OCI-M2 (cell line): ENCODE results near the gene CCDC40.

ENCODE experiments used
- DNase-seq: peaks from one replicate; lab custom pipeline; 2025; ENCODE audit not compliant: unreplicated experiment; lab: John Stamatoyannopoulos, UW

The CCDC40 gene

DNA sequence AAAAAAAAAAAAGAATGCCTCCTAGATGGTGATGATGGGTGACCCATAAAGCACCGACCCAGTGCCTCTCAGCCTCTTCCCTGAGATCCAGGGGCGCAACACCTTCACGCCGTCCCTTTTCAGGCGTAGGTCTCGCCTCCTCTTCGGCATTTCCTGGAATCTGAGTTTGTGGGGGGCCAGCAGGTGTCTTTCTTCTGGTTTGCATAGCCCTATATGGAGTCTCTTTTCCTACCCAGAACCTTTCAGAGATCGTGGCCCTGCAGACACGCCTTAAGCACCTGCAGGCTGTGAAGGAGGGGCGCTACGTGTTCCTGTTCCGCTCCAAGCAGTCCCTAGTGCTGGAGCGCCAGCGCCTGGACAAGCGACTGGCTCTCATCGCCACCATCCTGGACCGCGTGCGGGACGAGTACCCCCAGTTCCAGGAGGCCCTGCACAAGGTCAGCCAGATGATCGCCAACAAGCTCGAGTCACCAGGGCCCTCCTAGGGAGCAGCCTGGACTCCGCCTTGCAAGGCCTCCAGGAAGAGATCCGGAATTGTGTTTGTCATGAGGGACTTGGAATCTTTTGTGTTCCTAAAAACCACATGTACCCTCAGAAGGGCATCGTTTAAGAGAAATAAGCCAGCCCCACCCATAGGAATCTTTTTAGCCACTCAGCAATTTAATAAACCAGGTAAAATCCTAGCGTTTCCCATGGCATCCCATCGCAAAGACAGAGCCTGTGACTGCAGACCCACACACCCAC lies 63.0 kb downstream of the CCDC40 start:
- no peak for DNase-seq

DNA sequence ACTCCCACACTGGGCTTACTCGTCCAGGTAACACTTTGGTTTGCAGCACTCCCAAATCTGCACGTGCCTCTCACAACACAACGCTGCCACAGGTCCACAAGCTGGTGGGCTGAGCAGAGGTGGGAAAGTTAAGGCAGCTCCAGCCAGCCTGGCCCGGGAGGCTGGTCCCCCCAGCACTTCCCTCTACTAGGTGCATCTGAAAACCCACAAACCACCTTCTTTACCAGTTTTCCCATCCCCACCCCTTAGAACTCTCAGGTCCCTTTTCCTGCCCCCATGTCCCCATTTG lies 63.5 kb downstream of the CCDC40 start:
- no peak for DNase-seq

DNA sequence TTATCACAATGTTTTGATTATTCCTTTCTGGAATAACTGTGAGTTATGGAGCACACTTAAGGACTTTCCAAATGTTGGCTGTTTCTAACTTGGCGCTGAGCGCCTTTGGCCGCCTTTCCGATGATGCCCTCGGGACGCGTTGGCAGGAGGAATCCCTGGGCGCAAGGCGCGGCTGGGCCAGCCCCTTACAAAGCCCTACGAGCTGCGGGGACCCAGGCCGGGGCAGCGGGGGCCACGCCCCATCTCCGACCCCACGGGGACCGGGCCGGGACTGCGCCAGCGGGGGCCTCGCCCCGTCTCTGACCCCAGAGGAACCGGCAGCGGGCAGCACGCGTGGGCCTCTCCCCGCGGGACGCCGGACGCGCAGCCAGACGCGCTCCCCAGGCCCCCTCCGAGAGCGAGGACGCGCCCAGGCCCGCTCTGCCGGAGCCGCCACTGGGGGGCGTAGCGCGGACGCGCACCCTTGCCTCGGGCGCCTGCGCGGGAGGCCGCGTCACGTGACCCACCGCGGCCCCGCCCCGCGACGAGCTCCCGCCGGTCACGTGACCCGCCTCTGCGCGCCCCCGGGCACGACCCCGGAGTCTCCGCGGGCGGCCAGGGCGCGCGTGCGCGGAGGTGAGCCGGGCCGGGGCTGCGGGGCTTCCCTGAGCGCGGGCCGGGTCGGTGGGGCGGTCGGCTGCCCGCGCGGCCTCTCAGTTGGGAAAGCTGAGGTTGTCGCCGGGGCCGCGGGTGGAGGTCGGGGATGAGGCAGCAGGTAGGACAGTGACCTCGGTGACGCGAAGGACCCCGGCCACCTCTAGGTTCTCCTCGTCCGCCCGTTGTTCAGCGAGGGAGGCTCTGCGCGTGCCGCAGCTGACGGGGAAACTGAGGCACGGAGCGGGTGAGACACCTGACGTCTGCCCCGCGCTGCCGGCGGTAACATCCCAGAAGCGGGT lies 64.8 kb downstream of the CCDC40 start, which contains the start of gene GAA:
Gene GAA, plus strand, starts transcription at position 571 of the 935 bp plus-strand sequence. CDS start 3,006 bp downstream, outside the sequence.
- DNase-seq = peak; percentile 37

DNA sequence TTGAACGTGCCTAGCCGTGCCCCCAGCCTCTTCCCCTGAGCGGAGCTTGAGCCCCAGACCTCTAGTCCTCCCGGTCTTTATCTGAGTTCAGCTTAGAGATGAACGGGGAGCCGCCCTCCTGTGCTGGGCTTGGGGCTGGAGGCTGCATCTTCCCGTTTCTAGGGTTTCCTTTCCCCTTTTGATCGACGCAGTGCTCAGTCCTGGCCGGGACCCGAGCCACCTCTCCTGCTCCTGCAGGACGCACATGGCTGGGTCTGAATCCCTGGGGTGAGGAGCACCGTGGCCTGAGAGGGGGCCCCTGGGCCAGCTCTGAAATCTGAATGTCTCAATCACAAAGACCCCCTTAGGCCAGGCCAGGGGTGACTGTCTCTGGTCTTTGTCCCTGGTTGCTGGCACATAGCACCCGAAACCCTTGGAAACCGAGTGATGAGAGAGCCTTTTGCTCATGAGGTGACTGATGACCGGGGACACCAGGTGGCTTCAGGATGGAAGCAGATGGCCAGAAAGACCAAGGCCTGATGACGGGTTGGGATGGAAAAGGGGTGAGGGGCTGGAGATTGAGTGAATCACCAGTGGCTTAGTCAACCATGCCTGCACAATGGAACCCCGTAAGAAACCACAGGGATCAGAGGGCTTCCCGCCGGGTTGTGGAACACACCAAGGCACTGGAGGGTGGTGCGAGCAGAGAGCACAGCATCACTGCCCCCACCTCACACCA lies 65.7 kb downstream of the CCDC40 start:
- peak; percentile 8 for DNase-seq

DNA sequence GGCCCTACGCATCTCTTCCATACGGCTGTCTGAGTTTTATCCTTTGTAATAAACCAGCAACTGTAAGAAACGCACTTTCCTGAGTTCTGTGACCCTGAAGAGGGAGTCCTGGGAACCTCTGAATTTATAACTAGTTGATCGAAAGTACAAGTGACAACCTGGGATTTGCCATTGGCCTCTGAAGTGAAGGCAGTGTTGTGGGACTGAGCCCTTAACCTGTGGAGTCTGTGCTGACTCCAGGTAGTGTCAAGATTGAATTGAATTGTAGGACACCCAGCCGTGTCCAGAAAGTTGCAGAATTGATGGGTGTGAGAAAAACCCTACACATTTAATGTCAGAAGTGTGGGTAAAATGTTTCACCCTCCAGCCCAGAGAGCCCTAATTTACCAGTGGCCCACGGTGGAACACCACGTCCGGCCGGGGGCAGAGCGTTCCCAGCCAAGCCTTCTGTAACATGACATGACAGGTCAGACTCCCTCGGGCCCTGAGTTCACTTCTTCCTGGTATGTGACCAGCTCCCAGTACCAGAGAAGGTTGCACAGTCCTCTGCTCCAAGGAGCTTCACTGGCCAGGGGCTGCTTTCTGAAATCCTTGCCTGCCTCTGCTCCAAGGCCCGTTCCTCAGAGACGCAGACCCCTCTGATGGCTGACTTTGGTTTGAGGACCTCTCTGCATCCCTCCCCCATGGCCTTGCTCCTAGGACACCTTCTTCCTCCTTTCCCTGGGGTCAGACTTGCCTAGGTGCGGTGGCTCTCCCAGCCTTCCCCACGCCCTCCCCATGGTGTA lies 66.4 kb downstream of the CCDC40 start:
- no peak for DNase-seq

DNA sequence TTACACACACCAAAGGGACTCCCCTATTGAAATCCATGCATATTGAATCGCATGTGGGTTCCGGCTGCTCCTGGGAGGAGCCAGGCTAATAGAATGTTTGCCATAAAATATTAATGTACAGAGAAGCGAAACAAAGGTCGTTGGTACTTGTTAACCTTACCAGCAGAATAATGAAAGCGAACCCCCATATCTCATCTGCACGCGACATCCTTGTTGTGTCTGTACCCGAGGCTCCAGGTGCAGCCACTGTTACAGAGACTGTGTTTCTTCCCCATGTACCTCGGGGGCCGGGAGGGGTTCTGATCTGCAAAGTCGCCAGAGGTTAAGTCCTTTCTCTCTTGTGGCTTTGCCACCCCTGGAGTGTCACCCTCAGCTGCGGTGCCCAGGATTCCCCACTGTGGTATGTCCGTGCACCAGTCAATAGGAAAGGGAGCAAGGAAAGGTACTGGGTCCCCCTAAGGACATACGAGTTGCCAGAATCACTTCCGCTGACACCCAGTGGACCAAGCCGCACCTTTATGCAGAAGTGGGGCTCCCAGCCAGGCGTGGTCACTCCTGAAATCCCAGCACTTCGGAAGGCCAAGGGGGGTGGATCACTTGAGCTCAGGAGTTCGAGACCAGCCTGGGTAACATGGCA lies 67.1 kb downstream of the CCDC40 start:
- DNase-seq = no peak

DNA sequence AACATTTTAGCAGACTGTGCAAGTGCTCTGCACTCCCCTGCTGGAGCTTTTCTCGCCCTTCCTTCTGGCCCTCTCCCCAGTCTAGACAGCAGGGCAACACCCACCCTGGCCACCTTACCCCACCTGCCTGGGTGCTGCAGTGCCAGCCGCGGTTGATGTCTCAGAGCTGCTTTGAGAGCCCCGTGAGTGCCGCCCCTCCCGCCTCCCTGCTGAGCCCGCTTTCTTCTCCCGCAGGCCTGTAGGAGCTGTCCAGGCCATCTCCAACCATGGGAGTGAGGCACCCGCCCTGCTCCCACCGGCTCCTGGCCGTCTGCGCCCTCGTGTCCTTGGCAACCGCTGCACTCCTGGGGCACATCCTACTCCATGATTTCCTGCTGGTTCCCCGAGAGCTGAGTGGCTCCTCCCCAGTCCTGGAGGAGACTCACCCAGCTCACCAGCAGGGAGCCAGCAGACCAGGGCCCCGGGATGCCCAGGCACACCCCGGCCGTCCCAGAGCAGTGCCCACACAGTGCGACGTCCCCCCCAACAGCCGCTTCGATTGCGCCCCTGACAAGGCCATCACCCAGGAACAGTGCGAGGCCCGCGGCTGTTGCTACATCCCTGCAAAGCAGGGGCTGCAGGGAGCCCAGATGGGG lies 68.0 kb downstream of the CCDC40 start:
- DNase-seq = no peak

DNA sequence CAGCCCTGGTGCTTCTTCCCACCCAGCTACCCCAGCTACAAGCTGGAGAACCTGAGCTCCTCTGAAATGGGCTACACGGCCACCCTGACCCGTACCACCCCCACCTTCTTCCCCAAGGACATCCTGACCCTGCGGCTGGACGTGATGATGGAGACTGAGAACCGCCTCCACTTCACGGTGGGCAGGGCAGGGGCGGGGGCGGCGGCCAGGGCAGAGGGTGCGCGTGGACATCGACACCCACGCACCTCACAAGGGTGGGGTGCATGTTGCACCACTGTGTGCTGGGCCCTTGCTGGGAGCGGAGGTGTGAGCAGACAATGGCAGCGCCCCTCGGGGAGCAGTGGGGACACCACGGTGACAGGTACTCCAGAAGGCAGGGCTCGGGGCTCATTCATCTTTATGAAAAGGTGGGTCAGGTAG lies 68.5 kb downstream of the CCDC40 start:
- no peak for DNase-seq

DNA sequence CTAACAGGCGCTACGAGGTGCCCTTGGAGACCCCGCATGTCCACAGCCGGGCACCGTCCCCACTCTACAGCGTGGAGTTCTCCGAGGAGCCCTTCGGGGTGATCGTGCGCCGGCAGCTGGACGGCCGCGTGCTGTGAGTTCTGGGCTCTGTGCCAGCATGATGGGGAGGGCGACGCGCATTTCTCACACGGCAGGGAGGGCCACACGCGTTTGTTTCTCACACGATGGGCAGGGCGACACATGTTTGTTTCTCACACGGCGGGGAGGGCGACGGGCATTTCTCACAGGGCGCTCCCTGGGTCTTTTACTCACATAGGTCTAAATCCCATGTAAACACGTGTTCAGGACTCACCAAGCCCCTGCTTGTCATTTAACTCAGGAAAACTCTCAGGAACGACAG lies 69.3 kb downstream of the CCDC40 start:
- DNase-seq = no peak

DNA sequence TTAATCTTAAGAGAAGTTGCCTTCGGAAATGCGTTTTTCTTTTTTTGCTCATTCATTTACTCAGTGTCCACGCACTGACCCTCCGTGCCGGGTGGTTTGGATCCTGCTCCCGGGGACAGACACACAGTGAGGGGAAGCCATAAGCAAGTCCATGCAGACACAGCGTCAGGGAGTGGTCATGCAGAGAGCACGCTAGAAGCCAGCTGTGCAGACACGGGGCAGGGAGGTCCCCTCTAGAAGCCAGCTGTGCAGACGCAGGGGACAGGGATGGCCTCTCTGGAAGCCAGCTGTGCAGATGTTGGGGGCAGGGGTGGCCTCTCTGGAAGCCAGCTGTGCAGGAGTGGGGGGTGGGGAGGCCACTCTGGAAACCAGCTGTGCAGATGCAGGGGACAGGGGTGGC lies 69.7 kb downstream of the CCDC40 start:
- no peak for DNase-seq

DNA sequence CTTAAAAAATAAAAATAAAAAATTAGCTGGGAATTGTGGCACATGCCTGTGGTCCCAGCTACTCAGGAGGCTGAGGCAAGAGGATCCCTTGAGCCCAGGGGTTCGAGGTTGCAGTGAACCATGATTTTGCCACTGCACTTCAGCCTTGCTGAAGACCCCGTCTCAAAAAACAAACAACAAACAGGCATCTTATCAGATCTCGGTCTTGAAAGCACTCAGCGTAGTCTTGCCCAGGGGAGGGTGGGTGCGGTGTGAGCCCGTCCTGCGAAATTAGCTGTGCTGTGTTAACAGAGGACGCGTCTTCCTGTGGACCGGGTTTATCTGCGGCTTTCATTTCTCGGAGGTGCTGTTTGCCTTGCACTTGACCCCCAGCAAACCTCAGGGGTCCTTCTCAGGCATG lies 70.3 kb downstream of the CCDC40 start:
- DNase-seq = no peak

DNA sequence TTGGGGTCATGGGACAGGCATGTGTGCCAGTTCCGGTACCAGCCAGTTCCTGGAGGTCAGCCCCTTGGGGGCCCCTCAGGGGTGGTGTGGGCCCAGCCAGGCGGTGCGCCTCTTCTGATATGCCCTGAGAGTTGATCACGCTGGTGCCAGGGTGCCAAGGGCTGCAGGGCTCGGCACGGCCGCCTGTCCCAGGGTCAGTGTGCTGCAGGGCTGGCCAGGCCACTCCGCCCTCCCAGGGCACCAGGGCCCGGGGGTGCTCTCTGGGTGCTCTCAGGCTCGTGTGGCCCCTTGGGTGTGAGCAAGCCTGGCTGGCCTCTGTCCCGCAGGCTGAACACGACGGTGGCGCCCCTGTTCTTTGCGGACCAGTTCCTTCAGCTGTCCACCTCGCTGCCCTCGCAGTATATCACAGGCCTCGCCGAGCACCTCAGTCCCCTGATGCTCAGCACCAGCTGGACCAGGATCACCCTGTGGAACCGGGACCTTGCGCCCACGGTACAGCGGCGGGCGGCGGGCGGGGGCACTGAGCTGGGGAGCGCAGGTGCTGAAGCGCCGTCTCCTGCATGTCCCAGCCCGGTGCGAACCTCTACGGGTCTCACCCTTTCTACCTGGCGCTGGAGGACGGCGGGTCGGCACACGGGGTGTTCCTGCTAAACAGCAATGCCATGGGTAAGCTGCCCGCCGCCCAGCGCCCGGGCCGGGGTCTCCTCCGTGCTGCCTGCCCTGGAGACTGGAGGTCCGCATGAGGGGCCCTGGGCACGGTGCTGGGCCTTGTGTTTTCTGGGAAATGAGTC lies 71.0 kb downstream of the CCDC40 start:
- no peak for DNase-seq

DNA sequence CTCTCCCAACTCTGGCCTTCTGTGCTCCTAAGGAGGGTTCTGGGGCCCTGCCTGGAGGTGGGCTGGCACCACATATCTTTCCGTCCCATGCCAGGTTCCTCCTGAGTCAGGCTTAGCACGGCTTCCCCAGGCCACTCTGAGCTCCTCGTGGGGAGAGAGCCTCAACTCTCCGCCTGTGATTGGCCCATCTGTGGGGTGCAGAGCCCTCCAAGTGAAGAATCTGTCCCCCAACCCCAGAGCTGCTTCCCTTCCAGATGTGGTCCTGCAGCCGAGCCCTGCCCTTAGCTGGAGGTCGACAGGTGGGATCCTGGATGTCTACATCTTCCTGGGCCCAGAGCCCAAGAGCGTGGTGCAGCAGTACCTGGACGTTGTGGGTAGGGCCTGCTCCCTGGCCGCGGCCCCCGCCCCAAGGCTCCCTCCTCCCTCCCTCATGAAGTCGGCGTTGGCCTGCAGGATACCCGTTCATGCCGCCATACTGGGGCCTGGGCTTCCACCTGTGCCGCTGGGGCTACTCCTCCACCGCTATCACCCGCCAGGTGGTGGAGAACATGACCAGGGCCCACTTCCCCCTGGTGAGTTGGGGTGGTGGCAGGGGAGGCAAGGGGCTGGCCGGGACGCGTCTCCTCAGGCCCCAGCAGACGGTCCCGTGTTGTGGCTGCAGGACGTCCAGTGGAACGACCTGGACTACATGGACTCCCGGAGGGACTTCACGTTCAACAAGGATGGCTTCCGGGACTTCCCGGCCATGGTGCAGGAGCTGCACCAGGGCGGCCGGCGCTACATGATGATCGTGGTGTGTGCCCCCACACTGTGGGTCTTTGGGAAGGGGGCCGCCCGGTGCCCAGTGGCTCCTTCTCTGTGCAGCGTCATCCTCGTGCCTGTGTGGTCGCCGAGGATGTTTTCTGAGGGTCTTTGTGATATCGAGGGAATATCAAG lies 71.9 kb downstream of the CCDC40 start:
- DNase-seq = no peak

DNA sequence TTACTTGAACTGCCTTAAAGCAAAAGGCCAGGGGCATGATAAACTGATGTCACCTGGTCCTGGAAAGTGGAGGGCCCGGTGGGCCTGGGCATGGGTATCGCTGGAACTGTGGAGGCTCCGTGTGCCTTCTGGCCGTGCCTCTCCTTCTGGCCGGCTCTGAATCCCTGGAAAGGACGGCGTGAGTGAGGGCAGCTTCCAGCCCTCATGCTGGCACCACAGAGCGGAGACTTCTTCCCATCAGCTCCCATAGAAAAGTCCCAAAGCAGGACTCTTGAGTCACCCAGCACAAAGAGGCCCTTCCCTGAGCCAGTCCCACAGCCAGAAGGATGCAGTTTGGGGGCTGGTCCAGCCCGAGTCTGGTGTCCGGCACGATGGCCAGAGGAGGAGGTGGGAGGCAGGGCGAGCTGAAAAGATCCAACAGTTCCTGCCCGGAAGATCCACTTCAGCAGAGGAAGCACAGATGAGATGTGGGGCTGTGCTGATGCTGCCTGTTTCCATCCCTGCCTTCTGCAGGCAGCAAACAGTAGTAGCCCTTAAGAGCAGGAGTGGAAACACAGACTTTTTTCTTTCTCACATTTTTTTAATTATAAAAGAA lies 72.7 kb downstream of the CCDC40 start:
- DNase-seq = no peak

DNA sequence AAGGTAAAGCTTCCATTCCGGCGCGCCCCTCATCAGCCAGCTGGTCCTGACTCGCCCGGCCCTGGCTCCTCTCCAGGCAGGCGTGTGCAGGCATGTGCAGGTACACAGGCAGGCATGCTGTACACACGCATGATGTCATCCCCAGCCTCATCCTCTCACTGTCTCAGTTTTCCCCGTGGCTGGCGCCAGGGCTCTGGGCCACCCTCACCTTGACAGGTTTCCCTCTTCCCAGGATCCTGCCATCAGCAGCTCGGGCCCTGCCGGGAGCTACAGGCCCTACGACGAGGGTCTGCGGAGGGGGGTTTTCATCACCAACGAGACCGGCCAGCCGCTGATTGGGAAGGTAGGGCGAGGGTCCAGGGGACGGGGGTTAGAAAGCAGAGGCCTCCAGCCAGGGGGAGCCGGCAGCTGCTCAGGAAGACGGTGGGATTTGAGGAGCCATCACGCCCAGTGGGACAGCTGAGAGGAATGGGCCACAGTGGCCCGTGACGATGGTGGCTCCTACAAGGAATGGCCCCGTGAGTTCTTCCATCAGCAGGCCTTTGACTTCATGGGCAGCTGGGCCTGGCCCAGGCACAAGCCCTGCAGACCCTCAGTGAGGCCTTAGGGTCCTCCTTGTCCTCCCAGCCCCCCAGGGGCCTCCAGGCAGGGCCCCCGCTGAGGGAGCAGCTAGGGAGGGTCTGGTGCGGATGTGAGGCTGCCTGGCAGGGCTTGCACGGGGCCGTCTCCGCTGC lies 73.4 kb downstream of the CCDC40 start:
- no peak for DNase-seq

DNA sequence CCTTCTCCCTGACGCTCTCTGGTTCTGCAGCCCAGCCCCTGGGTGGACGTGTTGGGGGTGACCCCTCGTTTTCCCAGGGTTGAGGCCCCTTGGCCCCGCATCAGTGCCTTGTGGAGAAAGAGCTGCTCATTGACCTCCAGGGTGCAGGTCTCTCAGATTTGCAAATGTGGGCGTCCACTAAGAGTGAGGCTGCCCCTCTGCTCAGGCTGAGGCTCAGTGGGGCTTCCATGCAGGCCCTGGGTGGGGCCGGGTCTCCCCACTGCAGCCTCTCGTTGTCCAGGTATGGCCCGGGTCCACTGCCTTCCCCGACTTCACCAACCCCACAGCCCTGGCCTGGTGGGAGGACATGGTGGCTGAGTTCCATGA lies 74.0 kb downstream of the CCDC40 start:
- DNase-seq = no peak
